GM12878 (cell line): ENCODE data around the gene PITPNM3. TPM values are rescaled to one million over a fixed set of nuclear protein-coding genes. Genes with fewer than 3 reads are reported as not detected.

ENCODE experiments used
- ATAC-seq: fragments of 200-7000 bp; cut with Tn5 transposase; 3 replicates; pipeline ENCODE4 v1.9.1; 2020; ENCODE audit warnings: mild to moderate bottlenecking, moderate library complexity
- BruUV-seq: library from RNA; stranded (reverse); fragments of 400-500 nt; replicated peaks from 2 replicates; lab custom pipeline; 2021; lab: Mats Ljungman, UMichigan
- CTCF ChIA-PET: fragments of 300-600 bp; sonication (Branson Sonifier 250); formaldehyde crosslinking; extraction: SDS; loops from one replicate; lab custom pipeline; 2021; ENCODE audit warnings: inconsistent platforms; lab: Yijun Ruan, JAX
- POLR2A ChIA-PET: fragments of 350-600 bp; formaldehyde crosslinking; extraction: SDS; loops from one replicate; lab custom pipeline; 2021; ENCODE audit warnings: inconsistent platforms; lab: Charles Lee
- RAD21 ChIA-PET: fragments of 300-600 bp; sonication (Branson Sonifier 250); formaldehyde crosslinking; loops from one replicate; lab custom pipeline; 2023; ENCODE audit warnings: antibody characterized with exemption; ENCODE audit not compliant: unreplicated experiment; lab: Charles Lee
- SMC1A ChIA-PET: fragments of 300-600 bp; sonication (Branson Sonifier 250); formaldehyde crosslinking; loops from one replicate; lab custom pipeline; 2023; ENCODE audit not compliant: unreplicated experiment, uncharacterized antibody; lab: Charles Lee
- DNase-seq: peaks from one replicate; pipeline ENCODE4 v3.0.0-alpha.2; 2011; ENCODE audit warnings: low read depth, low spot score
- FAIRE-seq: peaks from 3 replicates; lab custom pipeline; 2011; peaks lifted over from hg19 to GRCh38; lab: Jason Lieb, UNC
- H2AFZ ChIP-seq: 2 replicates; pipeline ENCODE4 v1.6.0; 2011; ENCODE audit warnings: low read depth, low read length, control low read depth; ENCODE audit not compliant: control insufficient read depth
- H3K27ac ChIP-seq: 2 replicates; pipeline ENCODE4 v1.5.1; 2011; ENCODE audit warnings: control low read depth; ENCODE audit not compliant: control insufficient read depth, insufficient read depth
- H3K27me3 ChIP-seq, 2 experiments: replicated peaks in 1 of 2; 2 replicates each; pipeline versions ENCODE4 v1.6.0 to v1.6.1; 2011; ENCODE audit warnings: low read length in 1 of 2; ENCODE audit not compliant: control insufficient read depth in 2 of 2, insufficient read depth in 2 of 2
- H3K36me3 ChIP-seq, 2 experiments: 2 replicates each; pipeline ENCODE4 v1.5.1; 2011; ENCODE audit warnings: low read length in 1 of 2; ENCODE audit not compliant: control insufficient read depth in 2 of 2, insufficient read depth in 2 of 2
- H3K4me1 ChIP-seq: 2 replicates; pipeline ENCODE4 v1.6.1; 2011; ENCODE audit warnings: mild to moderate bottlenecking, low read length, moderate library complexity, mixed read lengths; ENCODE audit not compliant: control insufficient read depth, insufficient read depth
- H3K4me2 ChIP-seq: 2 replicates; pipeline ENCODE4 v1.6.0; 2011; ENCODE audit warnings: control low read depth; ENCODE audit not compliant: control insufficient read depth, insufficient read depth
- H3K4me3 ChIP-seq: fragments of 200-600 bp; sonication (generic); 2 replicates; pipeline ENCODE4 v1.5.1; 2016
- H3K79me2 ChIP-seq: 2 replicates; pipeline ENCODE4 v1.6.0; 2011; ENCODE audit warnings: low read length; ENCODE audit not compliant: control insufficient read depth, insufficient read depth
- H3K9ac ChIP-seq: 2 replicates; pipeline ENCODE4 v1.8.0; 2011; ENCODE audit warnings: low read length, control low read depth, mixed read lengths; ENCODE audit not compliant: control insufficient read depth, insufficient read depth
- H3K9me3 ChIP-seq: replicated peaks from 3 replicates; pipeline ENCODE4 v1.5.1; 2011; ENCODE audit warnings: mild to moderate bottlenecking, low read length; ENCODE audit not compliant: control insufficient read depth, insufficient read depth
- H4K20me1 ChIP-seq: 2 replicates; pipeline ENCODE4 v1.6.0; 2011; ENCODE audit not compliant: control insufficient read depth, insufficient read depth
- BACH1 ChIP-seq: fragments of 450-650 bp; IDR thresholded peaks from 2 replicates; pipeline ENCODE4 v1.6.1; 2017; ENCODE audit warnings: mild to moderate bottlenecking, borderline replicate concordance
- EGR1 ChIP-seq, 2 experiments: IDR thresholded peaks; 1 replicate in 1 of 2; 2 replicates in 1 of 2; pipeline ENCODE4 v1.6.1; 2011 to 2012; ENCODE audit warnings: low read depth in 2 of 2, low read length in 2 of 2, borderline replicate concordance in 1 of 2, mild to moderate bottlenecking in 1 of 2, moderate library complexity in 1 of 2
- EP300 ChIP-seq, 2 experiments: fragments of 150-350 bp in 1 of 2; IDR thresholded peaks; 2 replicates each; pipeline ENCODE4 v1.6.1; 2011 to 2012; ENCODE audit warnings: low read depth in 2 of 2, low read length in 2 of 2, borderline replicate concordance in 1 of 2, improper control_type of control experiment in 1 of 2, inconsistent platforms in 1 of 2; ENCODE audit not compliant: control insufficient read depth in 1 of 2
- GABPA ChIP-seq: IDR thresholded peaks from 2 replicates; pipeline ENCODE4 v1.6.1; 2014; ENCODE audit warnings: antibody characterized with exemption, low read depth, mild to moderate bottlenecking, inconsistent platforms
- NFYB ChIP-seq: IDR thresholded peaks from 2 replicates; pipeline ENCODE4 v1.6.1; 2011; ENCODE audit warnings: low read depth, mild to moderate bottlenecking, low read length, improper control_type of control experiment, moderate library complexity; ENCODE audit not compliant: insufficient read depth
- SIN3A ChIP-seq: IDR thresholded peaks from 2 replicates; pipeline ENCODE4 v1.6.1; 2012; ENCODE audit warnings: low read depth, low read length, improper control_type of control experiment
- SIX5 ChIP-seq: IDR thresholded peaks from 2 replicates; pipeline ENCODE4 v1.6.1; 2011; ENCODE audit warnings: mild to moderate bottlenecking, low read depth, low read length, moderate library complexity; ENCODE audit not compliant: severe bottlenecking
- SMAD1 ChIP-seq: fragments of 450-650 bp; IDR thresholded peaks from 2 replicates; pipeline ENCODE4 v1.6.1; 2018; ENCODE audit warnings: mild to moderate bottlenecking, low read depth; ENCODE audit not compliant: partially characterized antibody
- ZBTB33 ChIP-seq: fragments of 450-650 bp; IDR thresholded peaks from 2 replicates; pipeline ENCODE4 v1.6.1; 2017; ENCODE audit warnings: mild to moderate bottlenecking
- WGBS: methylation state at CpG from one replicate; pipeline ENCODE4 v1.1.6; 2016; ENCODE audit warnings: low lambda C conversion rate; ENCODE audit not compliant: insufficient replicate concordance, insufficient coverage; ENCODE audit errors: missing lambda C conversion rate; 5-methylcytosine and 5-hydroxymethylcytosine counted together
- in situ Hi-C: fragments of 300-500 bp; cut with MboI; formaldehyde crosslinking; loops from 9 replicates; pipeline ENCODE4 v1.14.3; 2018; ENCODE audit warnings: mixed read lengths
- intact Hi-C: fragments of 100-400 bp; cut with micrococcal nuclease; formaldehyde crosslinking; loops from one replicate; pipeline ENCODE4 v1.14.2; 2022; ENCODE audit not compliant: unreplicated experiment
- polyA plus RNA-seq, 11 experiments: library from polyadenylated mRNA; depleted of rRNA in 4 of 11; unstranded in 6 of 11; stranded (reverse) in 5 of 11; fragments of >200 nt; fragmentation: Nextera tagmentation in 4 of 11; fragmentation: Illumina TruSeq in 1 of 11; extraction: Ambion mirVana in 4 of 11; extraction: Trizol in 1 of 11; gene quantifications; 1 replicate in 1 of 11; 2 replicates in 10 of 11; pipeline versions ENCODE4 v1.2.1 to v1.2.3, GENCODE V29; 2011 to 2016; ENCODE audit warnings: inconsistent platforms in 2 of 11, missing spikeins in 2 of 11, low read depth in 1 of 11
- total RNA-seq, 4 experiments: library from RNA; depleted of rRNA in 3 of 4; stranded (reverse); fragments of >200 nt in 3 of 4; fragmentation: Illumina TruSeq in 1 of 4; extraction: Trizol in 1 of 4; gene quantifications; 2 replicates each; pipeline versions ENCODE4 v1.2.1 to v1.2.3, GENCODE V29; 2013 to 2021

Gene PITPNM3
- total and polyA plus RNA-seq, 10 of the 15 experiments (the other 5 are each of a cell fraction or from before 2014, with no cell fraction given), result 0.02 to 0.49 (median 0.19) TPM; not detected in 1

- Histone ChIP-seq H3K79me2 (no peaks in the 10 kb centered on the region), H2AFZ (no peak overlapping the region), H3K4me1 (no peaks in the 10 kb centered on the region), H3K4me3 (no peak overlapping the region), H3K27me3 (no peaks in the 10 kb centered on the region; a peak in 1 of 4 replicates), H3K27ac (no peak overlapping the region), H3K9ac (no peak overlapping the region), H4K20me1 (no peaks in the 10 kb centered on the region), H3K4me2 (no peak overlapping the region), H3K9me3 (no peaks in the 10 kb centered on the region; the same call in 2 of the 3 replicates), H3K36me3 (no peaks in the 10 kb centered on the region)
- 39% methylated on average over 10 of the region's 10 CpGs for WGBS
- ChIA-PET CTCF (no interaction called here), SMC1A (interaction anchor here (0.8 kb wide), 1 partner anchor 13 kb away, joined by 3 read pairs; no protein-coding TSS in a partner anchor), POLR2A (no interaction called here), RAD21 (no interaction called here)
- DNase-seq, result no peak
- no TSS peak for BruUV-seq
- in situ Hi-C loops, result no loop called here
- TF ChIP-seq SIX5, result no peak
- no peak for TF ChIP-seq SIN3A
- TF ChIP-seq EGR1 (IDR thresholded peaks at IDR 0.05; ENCODE audit: borderline replicate concordance in 1 of 2, low read depth in 2 of 2, low read length in 2 of 2), result no peak
- TF ChIP-seq EP300 (IDR thresholded peaks at IDR 0.05; ENCODE audit: borderline replicate concordance in 1 of 2, control insufficient read depth in 1 of 2, low read depth in 2 of 2, low read length in 2 of 2), result no peak
- TF ChIP-seq ZBTB33, result no peak
- TF ChIP-seq GABPA, result no peak
- TF ChIP-seq SMAD1, result no peak
- no peak for TF ChIP-seq BACH1
- no peak for TF ChIP-seq NFYB
- FAIRE-seq, result no peak
- ATAC-seq, result no peak
- intact Hi-C loops, result no loop called here
These were observed 19.7 kb downstream of the PITPNM3 start for GRCh38 chr17:6536566-6537065.
